ENCODE data around the gene PGAP1.

The PGAP1 gene

GRCh38 chr2:196798980-196799379, 127.5 kb downstream of the PGAP1 start:
- DNase-seq = no peak

- DNase-seq = no peak
Measured at GRCh38 chr2:196792865-196793264, 133.6 kb downstream of the PGAP1 start.

GRCh38 chr2:196783431-196784094, 142.9 kb downstream of the PGAP1 start:
- peak; percentile 51 for DNase-seq

All from fibroblast of skin of abdomen (primary cell).